Astrocyte of the cerebellum (primary cell): ENCODE measurements around the gene SRCAP.
A peak's percentile ranks its signal among the peaks of the same experiment; 100 is the strongest.

Experiments
- DNase-seq: peaks from one replicate; pipeline ENCODE4 v3.0.0-alpha.2; 2011; ENCODE audit warnings: low read depth
- H3K4me3 ChIP-seq: 2 replicates; pipeline ENCODE4 v1.5.1; 2011; ENCODE audit warnings: mild to moderate bottlenecking, low read depth, low read length, moderate library complexity
- in situ Hi-C: cut with HindIII; loops from 2 replicates; pipeline ENCODE4 v1.10.0; 2017; ENCODE audit warnings: low sequenced_read_pairs
- TF ChIP-seq, protein P1 (sequence below): IDR thresholded peaks from 2 replicates; pipeline ENCODE4 v1.5.1; 2012; ENCODE audit warnings: low read length, low read depth, moderate library complexity, mild to moderate bottlenecking; ENCODE audit errors: missing control alignments

The SRCAP gene

DNA sequence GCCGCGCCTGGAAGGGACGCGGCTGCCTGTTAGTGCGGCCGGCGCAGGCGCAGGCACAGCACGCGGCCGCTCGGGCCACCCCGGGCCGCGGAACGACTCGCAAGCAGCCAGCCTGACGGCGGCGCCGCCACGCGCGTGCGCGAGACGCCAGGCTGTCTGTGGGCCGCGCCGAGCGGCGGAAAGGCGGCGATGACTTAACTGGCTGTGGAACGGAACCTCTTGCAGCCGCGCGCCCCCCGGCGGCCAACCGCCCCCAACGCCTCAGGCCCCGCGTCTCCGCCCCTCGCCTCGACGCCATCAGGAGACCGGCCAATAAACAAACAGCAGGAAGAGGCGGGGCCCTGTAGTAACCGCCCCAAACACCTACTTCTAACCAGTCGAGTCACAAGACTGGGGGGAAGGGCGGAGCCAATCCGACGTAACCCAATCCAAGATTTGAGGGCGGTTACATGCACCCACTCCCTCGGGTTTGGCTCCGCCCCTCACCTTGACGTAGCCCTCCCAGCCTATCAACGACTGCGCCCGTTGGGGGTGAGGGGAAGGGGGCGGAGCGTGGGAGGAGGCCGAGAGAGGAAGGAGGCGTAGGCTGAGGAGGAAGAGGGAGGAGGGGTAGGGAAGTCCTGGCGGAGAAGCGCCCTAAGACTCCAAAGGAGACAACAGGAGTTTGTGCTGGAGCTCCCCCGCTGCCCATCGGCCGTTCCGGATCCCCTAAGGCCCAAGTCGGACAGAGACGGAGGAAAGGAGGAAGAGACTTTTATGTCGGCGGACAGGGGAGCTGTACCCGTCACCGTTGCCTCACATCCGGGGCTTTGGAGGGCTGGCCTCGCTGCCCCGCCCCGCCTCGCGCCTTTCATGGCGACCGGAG, 40.9 kb upstream of the SRCAP start, which contains the start of gene FBRS:
TSS of gene FBRS (plus strand) at position 566 of the 865 bp plus-strand sequence. CDS start 1,088 bp downstream, outside the sequence.
- in situ Hi-C loops: no loop called here
- peak within 1 kb of the TSS; percentile 82 for H3K4me3 ChIP-seq
- TF ChIP-seq, protein P1, sequence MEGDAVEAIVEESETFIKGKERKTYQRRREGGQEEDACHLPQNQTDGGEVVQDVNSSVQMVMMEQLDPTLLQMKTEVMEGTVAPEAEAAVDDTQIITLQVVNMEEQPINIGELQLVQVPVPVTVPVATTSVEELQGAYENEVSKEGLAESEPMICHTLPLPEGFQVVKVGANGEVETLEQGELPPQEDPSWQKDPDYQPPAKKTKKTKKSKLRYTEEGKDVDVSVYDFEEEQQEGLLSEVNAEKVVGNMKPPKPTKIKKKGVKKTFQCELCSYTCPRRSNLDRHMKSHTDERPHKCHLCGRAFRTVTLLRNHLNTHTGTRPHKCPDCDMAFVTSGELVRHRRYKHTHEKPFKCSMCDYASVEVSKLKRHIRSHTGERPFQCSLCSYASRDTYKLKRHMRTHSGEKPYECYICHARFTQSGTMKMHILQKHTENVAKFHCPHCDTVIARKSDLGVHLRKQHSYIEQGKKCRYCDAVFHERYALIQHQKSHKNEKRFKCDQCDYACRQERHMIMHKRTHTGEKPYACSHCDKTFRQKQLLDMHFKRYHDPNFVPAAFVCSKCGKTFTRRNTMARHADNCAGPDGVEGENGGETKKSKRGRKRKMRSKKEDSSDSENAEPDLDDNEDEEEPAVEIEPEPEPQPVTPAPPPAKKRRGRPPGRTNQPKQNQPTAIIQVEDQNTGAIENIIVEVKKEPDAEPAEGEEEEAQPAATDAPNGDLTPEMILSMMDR: peak; percentile 77
- peak; percentile 100 for DNase-seq

DNA sequence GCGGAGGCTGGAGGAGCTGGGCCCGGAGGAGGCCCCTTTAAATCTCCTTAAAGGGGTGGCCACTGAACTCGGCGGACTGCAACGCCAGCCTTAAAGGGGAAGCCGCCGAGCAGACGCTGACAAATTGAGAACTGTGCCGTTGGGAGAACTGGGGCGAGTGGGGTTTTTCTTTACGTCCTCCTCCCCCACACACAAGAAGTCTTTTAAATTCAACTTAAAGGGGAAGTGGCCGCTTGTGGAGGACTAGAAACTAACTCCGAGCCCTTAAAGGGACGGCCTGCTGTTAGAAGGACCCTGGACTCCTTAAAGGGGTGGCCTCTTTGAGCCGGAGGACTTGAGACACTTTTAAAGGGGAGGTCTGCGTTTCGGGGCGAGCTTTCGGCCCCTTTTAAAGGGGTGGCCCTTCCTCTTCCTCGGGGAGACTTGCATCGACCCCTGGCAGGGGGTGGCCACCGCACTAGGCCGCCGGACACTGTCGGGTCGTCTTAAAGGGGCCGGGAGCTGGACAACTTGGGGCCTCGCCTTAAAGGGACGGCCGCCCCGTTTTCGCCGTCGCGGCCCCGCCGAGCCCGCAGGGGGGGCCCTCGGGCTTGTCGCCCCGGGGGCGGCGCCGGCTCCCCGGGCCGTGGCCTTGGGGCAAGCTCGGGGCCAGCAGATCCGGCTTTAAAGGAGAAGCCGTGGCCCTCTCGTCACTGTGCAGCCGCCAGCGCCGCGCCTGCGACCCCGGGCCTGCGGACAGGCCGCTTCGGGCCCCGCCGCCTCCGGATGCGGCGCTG, 40.1 kb upstream of the SRCAP start:
- TF ChIP-seq, protein P1: no peak
- peak; percentile 93 for DNase-seq
- in situ Hi-C loops: no loop called here
- peak overlapping the region; percentile 82 for H3K4me3 ChIP-seq

DNA sequence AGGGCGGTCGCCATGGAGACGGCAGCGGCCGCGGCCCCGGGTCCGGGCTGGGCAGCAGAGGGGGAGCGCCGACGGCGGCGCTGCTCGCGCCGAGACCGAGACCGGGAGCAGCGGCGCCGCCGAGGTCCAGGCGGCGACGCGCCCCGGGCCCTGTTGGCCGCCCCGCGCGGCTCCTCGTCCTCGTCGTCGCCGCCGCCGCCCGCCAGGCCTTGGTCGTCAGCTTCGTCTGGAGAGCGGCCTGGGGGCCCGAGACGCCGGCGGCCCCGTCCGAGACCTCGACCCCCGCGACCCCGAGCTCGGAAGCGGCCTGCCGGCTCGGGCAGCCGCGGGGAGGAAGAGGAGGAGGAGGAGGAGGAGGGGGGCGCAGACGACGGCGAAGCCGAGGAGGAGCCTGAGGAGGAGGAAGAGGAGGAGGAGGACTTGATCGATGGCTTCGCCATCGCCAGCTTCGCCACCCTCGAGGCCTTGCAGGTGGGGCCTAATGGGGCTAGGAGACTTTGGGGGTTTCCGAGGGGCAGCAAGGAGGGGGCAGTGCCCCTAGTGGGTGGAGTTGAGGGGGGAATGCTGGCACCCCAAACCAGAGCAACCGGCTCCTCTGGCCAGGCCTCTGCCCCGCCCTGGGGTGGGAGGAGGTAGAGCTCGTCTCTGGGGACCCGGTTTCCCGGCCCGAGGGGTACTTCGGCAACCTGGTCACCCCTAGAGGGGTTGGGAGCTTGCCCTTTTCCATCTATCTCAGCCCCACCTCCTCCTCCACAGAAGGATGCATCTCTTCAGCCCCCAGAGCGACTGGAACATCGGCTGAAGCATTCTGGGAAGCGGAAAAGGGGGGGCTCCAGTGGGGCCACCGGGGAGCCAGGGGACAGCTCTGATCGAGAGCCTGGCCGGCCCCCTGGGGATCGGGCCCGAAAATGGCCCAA, 39.2 kb upstream of the SRCAP start:
- in situ Hi-C loops: no loop called here
- TF ChIP-seq, protein P1: peak; percentile 15
- no peak for DNase-seq
- peak overlapping the region; percentile 82 for H3K4me3 ChIP-seq

DNA sequence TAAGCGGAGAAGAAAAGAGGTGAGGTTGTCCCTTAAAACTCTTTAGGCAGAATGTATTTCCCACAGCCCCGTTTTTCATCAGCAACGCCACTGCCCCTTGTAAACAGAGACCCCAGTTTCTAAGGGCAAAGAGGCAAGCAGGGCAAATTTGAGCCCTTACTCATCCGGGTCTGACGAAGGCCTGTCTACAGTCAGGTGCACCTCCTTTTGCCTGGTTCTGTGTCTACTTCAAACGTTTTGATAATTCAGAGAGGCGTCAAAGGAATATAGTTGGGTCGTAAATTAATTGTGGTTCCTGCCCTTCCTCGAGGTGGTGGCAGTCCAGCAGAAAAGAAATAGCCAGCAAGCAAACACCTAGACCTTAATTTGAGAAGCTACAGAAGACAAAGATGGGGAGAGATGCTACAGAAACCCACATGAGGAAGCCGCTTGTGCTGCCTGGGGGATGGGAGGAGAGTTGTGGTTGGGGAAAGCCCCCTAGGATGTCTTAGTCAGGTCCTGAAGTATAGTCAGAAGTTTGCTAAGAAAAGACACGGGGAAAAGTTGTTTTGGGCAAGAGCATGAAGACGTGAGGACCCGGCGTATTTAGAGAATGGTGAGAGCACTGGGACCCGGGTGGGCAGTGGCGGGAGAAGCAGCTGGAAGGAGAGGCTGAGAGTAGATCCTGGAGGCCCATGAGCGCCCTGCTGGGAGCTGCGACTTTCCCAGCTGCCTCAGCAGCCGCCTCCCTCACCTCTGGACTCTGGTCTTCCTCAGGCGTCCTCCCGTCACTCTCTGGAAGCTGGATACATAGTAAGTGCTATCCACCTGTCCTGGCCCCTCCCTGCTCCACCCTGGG, 38.3 kb upstream of the SRCAP start:
- DNase-seq: no peak
- H3K4me3 ChIP-seq: peak overlapping the region; percentile 82
- TF ChIP-seq, protein P1: no peak
- in situ Hi-C loops: no loop called here

DNA sequence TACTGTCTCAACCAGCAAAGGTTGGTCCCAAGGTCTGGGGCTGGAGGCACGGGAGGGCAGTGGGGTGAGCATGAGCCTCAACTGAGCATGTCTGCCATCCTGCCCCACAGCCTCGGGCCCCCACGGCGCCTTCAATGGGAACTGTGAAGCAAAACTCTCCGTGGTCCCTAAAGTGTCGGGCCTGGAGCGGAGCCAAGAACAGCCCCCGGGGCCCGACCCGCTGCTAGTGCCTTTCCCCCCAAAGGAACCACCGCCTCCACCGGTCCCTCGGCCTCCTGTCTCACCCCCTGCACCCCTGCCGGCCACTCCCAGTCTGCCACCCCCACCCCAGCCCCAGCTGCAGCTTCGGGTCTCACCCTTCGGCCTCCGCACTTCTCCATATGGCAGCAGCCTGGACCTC, 36.5 kb upstream of the SRCAP start:
- in situ Hi-C loops: no loop called here
- TF ChIP-seq, protein P1: no peak
- DNase-seq: no peak
- H3K4me3 ChIP-seq: no peak overlapping the region
